ENCODE data around the gene RPTOR. TPM values are rescaled to one million over a fixed set of nuclear protein-coding genes. Genes with fewer than 3 reads are reported as not detected.

Gene RPTOR
- total RNA-seq, 1 experiment from 2014 or later, result 66.7 TPM

DNA sequence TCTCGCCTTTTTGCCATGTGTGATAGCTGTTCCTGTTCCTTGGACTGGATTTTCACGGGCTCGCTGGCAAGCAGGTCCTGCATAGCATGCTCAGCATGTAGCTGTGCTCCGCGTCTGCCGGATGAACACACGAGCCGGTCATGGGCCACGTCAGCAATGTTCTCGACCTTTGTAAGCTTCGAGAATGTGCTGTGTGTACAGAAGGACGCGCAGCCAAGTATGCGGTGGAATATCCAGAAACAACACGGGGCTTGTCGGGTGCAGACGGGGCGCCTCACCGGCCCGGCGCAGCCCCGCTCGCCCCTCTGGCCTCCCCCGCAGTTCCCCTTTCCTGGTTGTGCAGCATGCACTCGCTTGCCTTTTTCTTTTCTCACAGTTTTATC is 42.2 kb downstream of the RPTOR start:
- POLR2A ChIA-PET, result no interaction called here
- H3K4me3 ChIP-seq (ENCODE audit: low read depth, low read length), result no peak overlapping the region
- CTCF ChIA-PET, result interaction anchor here (0.5 kb wide), 1 partner anchor 20 kb away, joined by 3 read pairs; no protein-coding TSS in a partner anchor

GRCh38 chr17:80588702-80589383 is 44.2 kb downstream of the RPTOR start:
- intact Hi-C loops (cut with micrococcal nuclease; ENCODE audit: unreplicated experiment), result no loop called here
- DNase-seq, result no peak
- no peaks in the 10 kb centered on the region for H3K27me3 ChIP-seq (replicated peaks; ENCODE audit: control insufficient read depth, insufficient read depth, low read length)
- H3K4me3 ChIP-seq (ENCODE audit: low read depth, low read length), result no peak overlapping the region
- CTCF ChIA-PET, result no interaction called here
- Mint-ChIP-seq H3K27ac (ENCODE audit: unreplicated experiment) (no peak overlapping the region), H3K27me3 (ENCODE audit: insufficient read depth, unreplicated experiment) (no peaks in the 10 kb centered on the region), H3K9me3 (ENCODE audit: unreplicated experiment) (no peaks in the 10 kb centered on the region), H3K36me3 (ENCODE audit: insufficient read depth, unreplicated experiment) (no peaks in the 10 kb centered on the region), H3K4me3 (ENCODE audit: unreplicated experiment) (no peak overlapping the region), H3K4me1 (ENCODE audit: low read depth, unreplicated experiment) (peaks cover 15% of the 10 kb centered on the region)
- no TSS peak for BruUV-seq (replicated peaks)
- 0 out of 2 replicates have a peak, but pooled peaks cover 4% of the 10 kb centered on the region for H3K4me1 ChIP-seq
- no peak for TF ChIP-seq CTCF (IDR thresholded peaks at IDR 0.05; ENCODE audit: insufficient read depth in 1 of 2, low read depth in 1 of 2, low read length in 1 of 2, severe bottlenecking in 1 of 2, unreplicated experiment in 1 of 2)
- H3K9me3 ChIP-seq, result no peaks in the 10 kb centered on the region
- no peaks in the 10 kb centered on the region for H3K36me3 ChIP-seq (ENCODE audit: control insufficient read depth, insufficient read depth, low read length)
- POLR2A ChIA-PET, result no interaction called here

More for the DNA sequence above, 42.2 kb downstream of the RPTOR start:
- Histone ChIP-seq H3K36me3 (ENCODE audit: control insufficient read depth, insufficient read depth, low read length) (no peaks in the 10 kb centered on the region), H3K9me3 (no peaks in the 10 kb centered on the region), H3K4me1 (no peaks in the 10 kb centered on the region), H3K27me3 (replicated peaks; ENCODE audit: control insufficient read depth, insufficient read depth, low read length) (no peaks in the 10 kb centered on the region)
- H3K4me3 Mint-ChIP-seq (ENCODE audit: unreplicated experiment), result no peak overlapping the region
- no peaks in the 10 kb centered on the region for H3K9me3 Mint-ChIP-seq (ENCODE audit: unreplicated experiment)
- peaks cover 7% of the 10 kb centered on the region for H3K36me3 Mint-ChIP-seq (ENCODE audit: insufficient read depth, unreplicated experiment)
- H3K4me1 Mint-ChIP-seq (ENCODE audit: low read depth, unreplicated experiment), result peaks cover 10% of the 10 kb centered on the region
- H3K27me3 Mint-ChIP-seq (ENCODE audit: insufficient read depth, unreplicated experiment), result no peaks in the 10 kb centered on the region
- intact Hi-C loops (cut with micrococcal nuclease; ENCODE audit: unreplicated experiment), result no loop called here
- no peak for DNase-seq
- no peak for TF ChIP-seq CTCF (IDR thresholded peaks at IDR 0.05; ENCODE audit: insufficient read depth in 1 of 2, low read depth in 1 of 2, low read length in 1 of 2, severe bottlenecking in 1 of 2, unreplicated experiment in 1 of 2)
- BruUV-seq (replicated peaks), result no TSS peak
- no peak overlapping the region for H3K27ac Mint-ChIP-seq (ENCODE audit: unreplicated experiment)

- Mint-ChIP-seq H3K36me3 (ENCODE audit: insufficient read depth, unreplicated experiment) (peaks cover under 1% of the 10 kb centered on the region), H3K27ac (ENCODE audit: unreplicated experiment) (no peak overlapping the region), H3K4me1 (ENCODE audit: low read depth, unreplicated experiment) (peaks cover 24% of the 10 kb centered on the region), H3K9me3 (ENCODE audit: unreplicated experiment) (no peaks in the 10 kb centered on the region), H3K4me3 (ENCODE audit: unreplicated experiment) (no peak overlapping the region), H3K27me3 (ENCODE audit: insufficient read depth, unreplicated experiment) (no peaks in the 10 kb centered on the region)
- H3K4me1 ChIP-seq, result peaks cover 9% of the 10 kb centered on the region
- TF ChIP-seq CTCF (IDR thresholded peaks at IDR 0.05; ENCODE audit: insufficient read depth in 1 of 2, low read depth in 1 of 2, low read length in 1 of 2, severe bottlenecking in 1 of 2, unreplicated experiment in 1 of 2), result no peak
- no peaks in the 10 kb centered on the region for H3K36me3 ChIP-seq (ENCODE audit: control insufficient read depth, insufficient read depth, low read length)
- no peaks in the 10 kb centered on the region for H3K9me3 ChIP-seq
- CTCF ChIA-PET, result no interaction called here
- POLR2A ChIA-PET, result no interaction called here
- no peaks in the 10 kb centered on the region for H3K27me3 ChIP-seq (replicated peaks; ENCODE audit: control insufficient read depth, insufficient read depth, low read length)
- intact Hi-C loops (cut with micrococcal nuclease; ENCODE audit: unreplicated experiment), result no loop called here
- BruUV-seq (replicated peaks), result no TSS peak
- no peak overlapping the region for H3K4me3 ChIP-seq (ENCODE audit: low read depth, low read length)
- DNase-seq, result no peak
These were observed 47.1 kb downstream of the RPTOR start for GRCh38 chr17:80591788-80592187.
